Measurements from ENCODE around the gene DIP2B.
"Not testable (repeated sequence)": the region's sequence is repeated elsewhere in the genome, so short reads cannot be mapped to it uniquely, and the experiment has no call there.

Gene DIP2B

GRCh38 chr12:50520416-50521207 lies 15.8 kb downstream of the DIP2B start:
- DNase-seq (ENCODE audit: low spot score): no peak

GRCh38 chr12:50521781-50522180 lies 17.0 kb downstream of the DIP2B start:
- DNase-seq (ENCODE audit: low spot score): not testable (repeated sequence)

GRCh38 chr12:50523772-50524171 lies 19.0 kb downstream of the DIP2B start:
- no peak for DNase-seq (ENCODE audit: low spot score)

- DNase-seq (ENCODE audit: low spot score): no peak
Measured at GRCh38 chr12:50524621-50525020, 19.8 kb downstream of the DIP2B start.

GRCh38 chr12:50525422-50525821 lies 20.6 kb downstream of the DIP2B start:
- DNase-seq (ENCODE audit: low spot score): no peak

- no peak for DNase-seq (ENCODE audit: low spot score)
Measured at GRCh38 chr12:50527359-50527726, 22.6 kb downstream of the DIP2B start.

GRCh38 chr12:50528800-50529199 lies 24.0 kb downstream of the DIP2B start:
- DNase-seq (ENCODE audit: low spot score): no peak

- no peak for DNase-seq (ENCODE audit: low spot score)
Measured at GRCh38 chr12:50529345-50529744, 24.6 kb downstream of the DIP2B start.

GRCh38 chr12:50530532-50530931 lies 25.7 kb downstream of the DIP2B start:
- DNase-seq (ENCODE audit: low spot score): no peak

GRCh38 chr12:50533203-50533584 lies 28.4 kb downstream of the DIP2B start:
- no peak for DNase-seq (ENCODE audit: low spot score)

- DNase-seq (ENCODE audit: low spot score): no peak
Measured at GRCh38 chr12:50533971-50534370, 29.2 kb downstream of the DIP2B start.

- no peak for DNase-seq (ENCODE audit: low spot score)
Measured at GRCh38 chr12:50536831-50537537, 32.2 kb downstream of the DIP2B start.

- DNase-seq (ENCODE audit: low spot score): no peak
Measured at GRCh38 chr12:50537538-50537919, 32.7 kb downstream of the DIP2B start.

GRCh38 chr12:50538182-50538581 lies 33.4 kb downstream of the DIP2B start:
- DNase-seq (ENCODE audit: low spot score): no peak

GRCh38 chr12:50541139-50541538 lies 36.4 kb downstream of the DIP2B start:
- no peak for DNase-seq (ENCODE audit: low spot score)

- DNase-seq (ENCODE audit: low spot score): no peak
Measured at GRCh38 chr12:50542448-50542847, 37.7 kb downstream of the DIP2B start.

- not testable (repeated sequence) for DNase-seq (ENCODE audit: low spot score)
Measured at GRCh38 chr12:50543188-50543587, 38.4 kb downstream of the DIP2B start.

GRCh38 chr12:50545213-50545612 lies 40.4 kb downstream of the DIP2B start:
- peak; percentile 40 for DNase-seq (ENCODE audit: low spot score)

- DNase-seq (ENCODE audit: low spot score): no peak
Measured at GRCh38 chr12:50545786-50546185, 41.0 kb downstream of the DIP2B start.

- no peak for DNase-seq (ENCODE audit: low spot score)
Measured at GRCh38 chr12:50546441-50547318, 41.9 kb downstream of the DIP2B start.

- DNase-seq (ENCODE audit: low spot score): no peak
Measured at GRCh38 chr12:50547742-50548141, 43.0 kb downstream of the DIP2B start.

GRCh38 chr12:50549885-50550284 lies 45.1 kb downstream of the DIP2B start:
- no peak for DNase-seq (ENCODE audit: low spot score)
